ENCODE data around the gene NFKBIZ. TPM values are rescaled to one million over a fixed set of nuclear protein-coding genes. Genes with fewer than 3 reads are reported as not detected.

NFKBIZ gene
- total RNA-seq, 1 experiment from 2014 or later: 63.0 TPM

DNA sequence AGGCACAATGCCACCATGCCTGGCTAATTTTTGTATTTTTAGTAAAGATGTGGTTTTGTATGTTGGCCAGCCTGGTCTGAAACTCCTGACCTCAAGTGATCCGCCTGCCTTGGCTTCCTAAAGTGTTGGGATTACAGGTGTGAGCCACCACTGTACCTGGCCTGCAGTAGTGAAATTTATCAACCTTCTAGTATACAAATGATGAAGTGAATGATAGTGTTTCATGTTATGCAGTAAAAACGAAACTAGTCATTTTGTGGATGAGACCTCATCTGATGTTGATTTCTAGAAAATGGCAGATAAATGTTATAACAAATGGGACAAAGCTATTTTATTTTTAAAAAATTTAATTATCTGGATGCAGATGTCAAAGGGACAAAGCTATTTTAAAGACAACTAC, 37.4 kb upstream of the NFKBIZ start:
- no peaks in the 10 kb centered on the region for H3K27me3 ChIP-seq (ENCODE audit: low read length)
- intact Hi-C loops (cut with micrococcal nuclease): loop anchor here (2.0 to 10.0 kb wide), 4 partner anchors 50 to 363 kb away; no protein-coding TSS in a partner anchor
- no peaks in the 10 kb centered on the region for H3K9me3 ChIP-seq (ENCODE audit: low read length)
- no peaks in the 10 kb centered on the region for H3K36me3 ChIP-seq (ENCODE audit: low read depth, low read length)
- H3K9ac ChIP-seq (ENCODE audit: low read length): no peak overlapping the region
- H3K4me2 ChIP-seq (ENCODE audit: low read length): no peak overlapping the region
- no TSS peak for BruUV-seq (replicated peaks)
- no peaks in the 10 kb centered on the region for H3K9me2 ChIP-seq (replicated peaks; ENCODE audit: low read length)
- H2AFZ ChIP-seq (ENCODE audit: low read length): no peak overlapping the region
- H3K4me3 ChIP-seq (ENCODE audit: low read length): no peak overlapping the region
- H4K20me1 ChIP-seq (ENCODE audit: low read length): no peaks in the 10 kb centered on the region
- DNase-seq (no peak), ATAC-seq (no peak)
- POLR2A ChIA-PET (ENCODE audit: unreplicated experiment): interaction anchor here (0.6 kb wide), 1 partner anchor 236 kb away, joined by 6 read pairs; no protein-coding TSS in a partner anchor
- no peak for TF ChIP-seq EZH2 (IDR thresholded peaks at IDR 0.05; ENCODE audit: low read length, unreplicated experiment)
- TF ChIP-seq, protein P1, sequence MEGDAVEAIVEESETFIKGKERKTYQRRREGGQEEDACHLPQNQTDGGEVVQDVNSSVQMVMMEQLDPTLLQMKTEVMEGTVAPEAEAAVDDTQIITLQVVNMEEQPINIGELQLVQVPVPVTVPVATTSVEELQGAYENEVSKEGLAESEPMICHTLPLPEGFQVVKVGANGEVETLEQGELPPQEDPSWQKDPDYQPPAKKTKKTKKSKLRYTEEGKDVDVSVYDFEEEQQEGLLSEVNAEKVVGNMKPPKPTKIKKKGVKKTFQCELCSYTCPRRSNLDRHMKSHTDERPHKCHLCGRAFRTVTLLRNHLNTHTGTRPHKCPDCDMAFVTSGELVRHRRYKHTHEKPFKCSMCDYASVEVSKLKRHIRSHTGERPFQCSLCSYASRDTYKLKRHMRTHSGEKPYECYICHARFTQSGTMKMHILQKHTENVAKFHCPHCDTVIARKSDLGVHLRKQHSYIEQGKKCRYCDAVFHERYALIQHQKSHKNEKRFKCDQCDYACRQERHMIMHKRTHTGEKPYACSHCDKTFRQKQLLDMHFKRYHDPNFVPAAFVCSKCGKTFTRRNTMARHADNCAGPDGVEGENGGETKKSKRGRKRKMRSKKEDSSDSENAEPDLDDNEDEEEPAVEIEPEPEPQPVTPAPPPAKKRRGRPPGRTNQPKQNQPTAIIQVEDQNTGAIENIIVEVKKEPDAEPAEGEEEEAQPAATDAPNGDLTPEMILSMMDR (conservative IDR thresholded peaks at IDR 0.05; ENCODE audit: low read depth, low read length): no peak
- TF ChIP-seq EZH2phosphoT487 (IDR thresholded peaks at IDR 0.05; ENCODE audit: borderline replicate concordance, low read length): no peak
- CTCF ChIA-PET: interaction anchor here (0.6 to 1.6 kb wide), 2 partner anchors 292 to 414 kb away, joined by 3 to 7 read pairs; no protein-coding TSS in a partner anchor
- H3K79me2 ChIP-seq (ENCODE audit: low read length): no peaks in the 10 kb centered on the region
- no peaks in the 10 kb centered on the region for H3F3A ChIP-seq (ENCODE audit: low read length, unreplicated experiment)
- H3K4me1 ChIP-seq (ENCODE audit: insufficient read depth, low read length): peaks cover 26% of the 10 kb centered on the region
- H3K27ac ChIP-seq (ENCODE audit: low read length): no peak overlapping the region

DNA sequence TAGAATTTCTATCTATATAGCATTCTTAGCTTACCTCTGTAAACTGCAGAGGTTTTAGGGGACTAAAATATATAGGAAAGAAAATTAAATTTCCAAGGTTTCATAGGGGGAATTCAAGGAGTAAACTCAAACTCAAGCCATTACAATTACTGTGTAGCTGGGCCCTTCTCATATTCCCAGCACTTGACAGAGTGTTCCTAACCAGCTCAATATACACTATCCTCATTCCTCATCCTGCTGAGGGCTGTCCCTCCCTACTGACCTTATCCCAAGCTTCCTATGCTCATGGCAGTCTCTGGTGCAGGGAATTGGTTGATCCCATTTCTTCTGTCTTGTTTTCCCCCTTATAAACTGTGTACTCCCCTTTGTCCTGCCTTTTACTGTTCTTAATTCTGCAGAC, 36.4 kb upstream of the NFKBIZ start:
- Histone ChIP-seq H2AFZ (ENCODE audit: low read length) (no peak overlapping the region), H3K4me3 (ENCODE audit: low read length) (no peak overlapping the region), H3K9me2 (replicated peaks; ENCODE audit: low read length) (no peaks in the 10 kb centered on the region), H3F3A (ENCODE audit: low read length, unreplicated experiment) (no peaks in the 10 kb centered on the region), H3K4me2 (ENCODE audit: low read length) (no peak overlapping the region), H3K9ac (ENCODE audit: low read length) (peak overlapping the region; percentile 58; the same call in 1 of the 2 replicates), H3K79me2 (ENCODE audit: low read length) (no peaks in the 10 kb centered on the region), H3K27me3 (ENCODE audit: low read length) (no peaks in the 10 kb centered on the region), H4K20me1 (ENCODE audit: low read length) (no peaks in the 10 kb centered on the region), H3K36me3 (ENCODE audit: low read depth, low read length) (no peaks in the 10 kb centered on the region; the same call in 1 of the 2 replicates), H3K4me1 (ENCODE audit: insufficient read depth, low read length) (peaks cover 31% of the 10 kb centered on the region), H3K9me3 (ENCODE audit: low read length) (no peaks in the 10 kb centered on the region), H3K27ac (ENCODE audit: low read length) (peak overlapping the region; percentile 50)
- TF ChIP-seq, protein P1 (conservative IDR thresholded peaks at IDR 0.05; ENCODE audit: low read depth, low read length): no peak
- no peak for TF ChIP-seq EZH2phosphoT487 (IDR thresholded peaks at IDR 0.05; ENCODE audit: borderline replicate concordance, low read length)
- TF ChIP-seq EZH2 (IDR thresholded peaks at IDR 0.05; ENCODE audit: low read length, unreplicated experiment): no peak
- intact Hi-C loops (cut with micrococcal nuclease): loop anchor here (1.0 to 10.0 kb wide), 7 partner anchors 36 to 412 kb away; partner anchors contain the start of gene NFKBIZ
- DNase-seq: no peak
- ATAC-seq: 0 out of 2 replicates have a peak, but pooled peaks have one; percentile 14
- ChIA-PET POLR2A (ENCODE audit: unreplicated experiment) (interaction anchor here (0.6 kb wide), 2 partner anchors 182 to 631 kb away, joined by 3 to 4 read pairs; no protein-coding TSS in a partner anchor), CTCF (interaction anchor here (0.7 to 1.6 kb wide), 3 partner anchors 413 to 526 kb away, joined by 3 to 7 read pairs (median 5); no protein-coding TSS in a partner anchor)
- BruUV-seq (replicated peaks): no TSS peak

All from PC-3 (cell line).